Fibroblast of gingiva (primary cell): ENCODE data around the gene CD276.

Experiments used
- DNase-seq: peaks from one replicate; pipeline ENCODE4 v3.0.0-alpha.2; 2011; ENCODE audit warnings: low read depth

Gene CD276

GRCh38 chr15:73747847-73748590 is 63.8 kb downstream of the CD276 start:
- DNase-seq: no peak

GRCh38 chr15:73748730-73749129 is 64.5 kb downstream of the CD276 start:
- DNase-seq: no peak

- no peak for DNase-seq
Measured at GRCh38 chr15:73749533-73749932, 65.3 kb downstream of the CD276 start.

GRCh38 chr15:73749971-73750370 is 65.8 kb downstream of the CD276 start:
- DNase-seq: no peak

- no peak for DNase-seq
Measured at GRCh38 chr15:73750438-73750837, 66.3 kb downstream of the CD276 start.

- DNase-seq: no peak
Measured at GRCh38 chr15:73750951-73751350, 66.8 kb downstream of the CD276 start.

GRCh38 chr15:73751511-73751898 is 67.3 kb downstream of the CD276 start:
- no peak for DNase-seq

GRCh38 chr15:73751899-73752805 is 68.0 kb downstream of the CD276 start:
- DNase-seq: no peak

- DNase-seq: no peak
Measured at GRCh38 chr15:73752806-73753193, 68.6 kb downstream of the CD276 start.

GRCh38 chr15:73753250-73754130 is 69.3 kb downstream of the CD276 start, which contains the start of gene INSYN1:
INSYN1 (minus strand) TSS chr15:73753351; CDS start chr15:73751130, 2,221 bp downstream.
- peak; percentile 15 for DNase-seq

- DNase-seq: no peak
Measured at GRCh38 chr15:73754461-73754860, 70.3 kb downstream of the CD276 start.

GRCh38 chr15:73755481-73755880 is 71.3 kb downstream of the CD276 start:
- no peak for DNase-seq

- no peak for DNase-seq
Measured at GRCh38 chr15:73755946-73756345, 71.8 kb downstream of the CD276 start.

GRCh38 chr15:73756390-73756789 is 72.2 kb downstream of the CD276 start:
- no peak for DNase-seq

- no peak for DNase-seq
Measured at GRCh38 chr15:73756947-73757513, 72.8 kb downstream of the CD276 start.

- no peak for DNase-seq
Measured at GRCh38 chr15:73757571-73757970, 73.4 kb downstream of the CD276 start.

GRCh38 chr15:73758461-73758860 is 74.3 kb downstream of the CD276 start:
- DNase-seq: no peak

GRCh38 chr15:73760330-73761329 is 76.4 kb downstream of the CD276 start:
- DNase-seq: no peak

- DNase-seq: no peak
Measured at GRCh38 chr15:73763931-73764330, 79.7 kb downstream of the CD276 start.
